HEK293 (cell line): ENCODE measurements around the gene GHITM.

Experiments used
- CTCF ChIA-PET: fragments of 350-600 bp; formaldehyde crosslinking; extraction: SDS; loops from one replicate; lab custom pipeline; 2021; ENCODE audit warnings: antibody characterized with exemption; lab: Yijun Ruan, JAX
- POLR2A ChIA-PET: fragments of 300-600 bp; formaldehyde crosslinking; extraction: SDS; loops from one replicate; lab custom pipeline; 2020; ENCODE audit warnings: antibody characterized with exemption, inconsistent platforms; lab: Yijun Ruan, JAX
- H3K27ac ChIP-seq: fragments of 200-500 bp; sonication (Bioruptor generic); 2 replicates; pipeline ENCODE4 v1.5.1; 2014; ENCODE audit warnings: low read depth, low read length, control low read depth, inconsistent platforms; ENCODE audit errors: extremely low read depth
- H3K36me3 ChIP-seq, 2 experiments: fragments of 200-500 bp in 1 of 2; sonication (Bioruptor generic) in 1 of 2; 1 replicate in 1 of 2; 2 replicates in 1 of 2; pipeline ENCODE4 v1.5.1; 2014 to 2017; ENCODE audit warnings: inconsistent platforms in 2 of 2, low read length in 2 of 2; ENCODE audit not compliant: control insufficient read depth in 2 of 2, insufficient read depth in 1 of 2
- H3K4me1 ChIP-seq: fragments of 200-500 bp; sonication (Bioruptor generic); 2 replicates; pipeline ENCODE4 v1.5.1; 2014; ENCODE audit warnings: mild to moderate bottlenecking, low read length, inconsistent platforms; ENCODE audit not compliant: control insufficient read depth, insufficient read depth
- H3K4me3 ChIP-seq: 2 replicates; pipeline ENCODE4 v1.5.1; 2011; ENCODE audit warnings: low read depth, mild to moderate bottlenecking, control low read depth, low read length, moderate library complexity
- H3K9me3 ChIP-seq: fragments of 200-500 bp; sonication (Bioruptor generic); 2 replicates; pipeline ENCODE4 v1.5.1; 2014; ENCODE audit warnings: low read depth, low read length, inconsistent platforms; ENCODE audit not compliant: control insufficient read depth, insufficient read depth
- EGR2 ChIP-seq: fragments of 450-650 bp; formaldehyde crosslinking; IDR thresholded peaks from 2 replicates; pipeline ENCODE4 v1.5.1; 2016; ENCODE audit warnings: low read depth, missing biosample characterization, missing genetic modification characterization
- IKZF3 ChIP-seq: fragments of 450-650 bp; IDR thresholded peaks from 2 replicates; pipeline ENCODE4 v1.5.0; 2018; ENCODE audit warnings: missing biosample characterization, mild to moderate bottlenecking, missing genetic modification characterization, moderate library complexity
- PRDM1 ChIP-seq: fragments of 450-650 bp; formaldehyde crosslinking; IDR thresholded peaks from 2 replicates; pipeline ENCODE4; 2016; ENCODE audit warnings: missing biosample characterization, missing genetic modification characterization
- RBAK ChIP-seq: fragments of 450-650 bp; formaldehyde crosslinking; IDR thresholded peaks from 2 replicates; pipeline ENCODE4 v1.5.1; 2016; ENCODE audit warnings: missing biosample characterization, missing genetic modification characterization
- SETDB1 ChIP-seq: IDR thresholded peaks from one replicate; pipeline ENCODE4 v1.6.1; 2017; ENCODE audit warnings: mild to moderate bottlenecking, low read length, moderate library complexity, mixed read lengths; ENCODE audit not compliant: insufficient read length
- SP7 ChIP-seq: fragments of 450-650 bp; formaldehyde crosslinking; IDR thresholded peaks from 2 replicates; pipeline ENCODE4 v1.5.1; 2016; ENCODE audit warnings: missing biosample characterization, missing genetic modification characterization
- WT1 ChIP-seq: fragments of 450-650 bp; formaldehyde crosslinking; IDR thresholded peaks from 2 replicates; pipeline ENCODE4 v1.5.1; 2016; ENCODE audit warnings: missing biosample characterization, missing genetic modification characterization
- YY2 ChIP-seq: fragments of 450-650 bp; formaldehyde crosslinking; IDR thresholded peaks from 2 replicates; pipeline ENCODE4 v1.5.1; 2016; ENCODE audit warnings: missing biosample characterization, missing genetic modification characterization
- ZBTB1 ChIP-seq: fragments of 450-650 bp; formaldehyde crosslinking; IDR thresholded peaks from 2 replicates; pipeline ENCODE4 v1.5.1; 2016; ENCODE audit warnings: missing biosample characterization, missing genetic modification characterization
- ZNF223 ChIP-seq: fragments of 450-650 bp; formaldehyde crosslinking; IDR thresholded peaks from 2 replicates; pipeline ENCODE4 v1.5.1; 2016; ENCODE audit warnings: missing biosample characterization, missing genetic modification characterization
- ZNF266 ChIP-seq: fragments of 450-650 bp; formaldehyde crosslinking; IDR thresholded peaks from 2 replicates; pipeline ENCODE4 v1.5.1; 2016; ENCODE audit warnings: missing biosample characterization, missing genetic modification characterization, low read depth
- ZNF341 ChIP-seq: fragments of 450-650 bp; formaldehyde crosslinking; IDR thresholded peaks from 2 replicates; pipeline ENCODE4; 2016; ENCODE audit warnings: low read depth, missing biosample characterization, missing genetic modification characterization
- ZNF510 ChIP-seq: fragments of 450-650 bp; formaldehyde crosslinking; IDR thresholded peaks from 2 replicates; pipeline ENCODE4 v1.5.1; 2018; ENCODE audit warnings: mild to moderate bottlenecking, missing genetic modification characterization, missing biosample characterization; ENCODE audit not compliant: insufficient replicate concordance
- ZNF600 ChIP-seq: fragments of 450-650 bp; formaldehyde crosslinking; IDR thresholded peaks from 2 replicates; pipeline ENCODE4 v1.5.1; 2016; ENCODE audit warnings: missing biosample characterization, missing genetic modification characterization
- ZNF624 ChIP-seq: fragments of 450-650 bp; formaldehyde crosslinking; IDR thresholded peaks from 2 replicates; pipeline ENCODE4 v1.5.1; 2017; ENCODE audit warnings: missing biosample characterization, missing genetic modification characterization
- ZNF629 ChIP-seq: fragments of 450-650 bp; formaldehyde crosslinking; IDR thresholded peaks from 2 replicates; pipeline ENCODE4 v1.5.1; 2017; ENCODE audit warnings: missing biosample characterization, missing genetic modification characterization
- ZNF654 ChIP-seq: fragments of 450-650 bp; formaldehyde crosslinking; IDR thresholded peaks from 2 replicates; pipeline ENCODE4 v1.5.1; 2016; ENCODE audit warnings: low read depth, missing biosample characterization, missing genetic modification characterization
- ZNF768 ChIP-seq: fragments of 450-650 bp; formaldehyde crosslinking; IDR thresholded peaks from 2 replicates; pipeline ENCODE4 v1.5.1; 2018; ENCODE audit warnings: missing biosample characterization, mild to moderate bottlenecking, missing genetic modification characterization
- ZNF792 ChIP-seq: fragments of 450-650 bp; formaldehyde crosslinking; IDR thresholded peaks from 2 replicates; pipeline ENCODE4 v1.5.1; 2016; ENCODE audit warnings: missing biosample characterization, missing genetic modification characterization
- TF ChIP-seq, protein P1 (sequence below): fragments of 450-650 bp; formaldehyde crosslinking; IDR thresholded peaks from 2 replicates; pipeline ENCODE4 v1.5.1; 2016; ENCODE audit warnings: missing biosample characterization, missing genetic modification characterization
- TF ChIP-seq, protein P2 (sequence below): fragments of 450-650 bp; formaldehyde crosslinking; IDR thresholded peaks from 2 replicates; pipeline ENCODE4 v1.5.1; 2016; ENCODE audit warnings: missing biosample characterization, missing genetic modification characterization
- TF ChIP-seq, protein P3 (sequence below): fragments of 450-650 bp; formaldehyde crosslinking; IDR thresholded peaks from 2 replicates; pipeline ENCODE4 v1.5.1; 2016; ENCODE audit warnings: missing biosample characterization, missing genetic modification characterization
- TF ChIP-seq, protein P4 (sequence below): fragments of 450-650 bp; formaldehyde crosslinking; IDR thresholded peaks from 2 replicates; pipeline ENCODE4 v1.5.1; 2016; ENCODE audit warnings: missing biosample characterization, missing genetic modification characterization

GHITM gene

DNA sequence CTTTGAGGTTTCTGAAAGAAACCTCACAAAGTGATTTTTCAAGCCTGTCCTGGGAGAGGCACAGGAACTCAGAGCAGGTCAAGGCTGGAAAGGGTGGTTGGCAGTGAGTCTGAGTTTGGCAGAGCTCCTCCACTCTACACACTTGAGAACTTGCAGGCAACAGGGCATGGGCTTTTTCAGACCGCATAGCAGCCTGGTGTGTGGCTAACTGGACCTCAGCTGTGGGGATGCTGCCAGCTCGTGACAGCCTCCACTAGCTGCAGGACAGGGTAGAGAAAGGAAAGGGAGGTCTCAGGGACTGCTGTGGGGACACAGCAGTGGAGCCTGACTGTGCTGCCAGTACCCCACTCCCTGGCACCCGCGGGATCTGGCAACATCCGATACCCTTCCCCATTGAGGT, 57.6 kb downstream of the GHITM start (continued):
- TF ChIP-seq, protein P1, sequence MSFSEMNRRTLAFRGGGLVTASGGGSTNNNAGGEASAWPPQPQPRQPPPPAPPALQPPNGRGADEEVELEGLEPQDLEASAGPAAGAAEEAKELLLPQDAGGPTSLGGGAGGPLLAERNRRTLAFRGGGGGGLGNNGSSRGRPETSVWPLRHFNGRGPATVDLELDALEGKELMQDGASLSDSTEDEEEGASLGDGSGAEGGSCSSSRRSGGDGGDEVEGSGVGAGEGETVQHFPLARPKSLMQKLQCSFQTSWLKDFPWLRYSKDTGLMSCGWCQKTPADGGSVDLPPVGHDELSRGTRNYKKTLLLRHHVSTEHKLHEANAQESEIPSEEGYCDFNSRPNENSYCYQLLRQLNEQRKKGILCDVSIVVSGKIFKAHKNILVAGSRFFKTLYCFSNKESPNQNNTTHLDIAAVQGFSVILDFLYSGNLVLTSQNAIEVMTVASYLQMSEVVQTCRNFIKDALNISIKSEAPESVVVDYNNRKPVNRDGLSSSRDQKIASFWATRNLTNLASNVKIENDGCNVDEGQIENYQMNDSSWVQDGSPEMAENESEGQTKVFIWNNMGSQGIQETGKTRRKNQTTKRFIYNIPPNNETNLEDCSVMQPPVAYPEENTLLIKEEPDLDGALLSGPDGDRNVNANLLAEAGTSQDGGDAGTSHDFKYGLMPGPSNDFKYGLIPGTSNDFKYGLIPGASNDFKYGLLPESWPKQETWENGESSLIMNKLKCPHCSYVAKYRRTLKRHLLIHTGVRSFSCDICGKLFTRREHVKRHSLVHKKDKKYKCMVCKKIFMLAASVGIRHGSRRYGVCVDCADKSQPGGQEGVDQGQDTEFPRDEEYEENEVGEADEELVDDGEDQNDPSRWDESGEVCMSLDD (tag by site-specific recombination), result no peak
- TF ChIP-seq ZNF654, result no peak

DNA sequence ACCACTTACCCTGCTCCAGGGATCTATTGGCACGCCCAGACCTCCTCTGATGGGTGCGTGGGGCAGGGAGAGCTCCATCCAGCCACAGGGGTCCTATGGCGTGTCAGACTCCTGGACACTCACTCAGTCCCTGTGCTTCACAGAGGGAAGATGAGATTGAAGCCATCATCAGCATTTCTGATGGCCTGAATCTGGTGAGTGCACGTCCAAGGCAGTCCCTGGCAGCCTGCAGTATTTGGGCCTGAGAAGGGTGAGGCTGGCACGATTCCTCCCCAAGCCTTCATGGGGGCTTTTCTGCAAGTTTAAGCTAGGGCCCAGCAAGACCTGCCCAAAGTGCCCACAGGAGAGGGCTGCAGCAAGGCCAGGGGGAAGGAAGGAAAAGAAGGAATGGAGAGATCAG, 58.3 kb downstream of the GHITM start:
- Histone ChIP-seq H3K27ac (no peak overlapping the region), H3K36me3 (no peaks in the 10 kb centered on the region), H3K4me3 (no peak overlapping the region), H3K9me3 (no peaks in the 10 kb centered on the region), H3K4me1 (peaks cover 8% of the 10 kb centered on the region)
- CTCF ChIA-PET, result interaction anchor here (0.9 kb wide), 1 partner anchor 24 kb away, joined by 3 read pairs; the partner anchor contains the start of gene GPR15LG
- TF ChIP-seq ZNF510 (tag by site-specific recombination), result no peak
- TF ChIP-seq ZNF600 (tag by site-specific recombination), result no peak
- no peak for TF ChIP-seq ZNF266
- no peak for TF ChIP-seq PRDM1 (tag by site-specific recombination)
- TF ChIP-seq RBAK (tag by site-specific recombination), result no peak
- TF ChIP-seq ZNF624 (tag by site-specific recombination), result no peak
- no peak for TF ChIP-seq SETDB1
- POLR2A ChIA-PET, result no interaction called here

DNA sequence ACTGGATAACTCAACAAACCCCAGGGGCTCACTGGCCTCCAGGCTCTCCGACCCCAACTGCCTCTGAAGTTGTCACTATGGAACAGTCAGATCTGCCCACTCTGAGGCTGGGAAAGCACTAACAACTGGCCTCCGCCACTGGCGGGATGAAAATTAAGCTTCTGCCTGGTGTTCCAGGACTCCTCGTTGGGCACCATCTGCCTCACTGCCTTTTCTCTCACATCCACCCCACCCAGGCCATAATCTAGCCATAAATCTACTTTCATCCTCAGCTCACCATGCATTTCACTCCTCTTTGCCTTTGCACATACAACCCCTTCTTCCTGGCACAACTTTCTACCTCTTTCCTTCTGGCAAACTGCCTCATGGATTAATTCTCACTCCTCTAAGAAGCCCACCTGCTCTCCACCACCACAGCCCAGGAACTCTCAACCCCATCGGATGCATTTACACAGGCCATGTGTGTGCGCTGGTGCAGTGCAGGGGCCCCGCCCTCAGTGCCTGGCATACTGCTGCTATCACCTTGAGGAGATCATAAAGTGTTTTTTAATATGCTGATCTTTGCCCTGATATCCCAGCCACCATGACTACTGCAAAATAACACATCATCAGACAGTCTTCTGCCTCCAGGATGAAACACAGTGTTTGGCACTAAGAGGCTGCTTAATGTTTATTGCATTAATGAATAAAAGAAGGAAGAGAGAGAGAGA, 59.1 kb downstream of the GHITM start:
- POLR2A ChIA-PET, result no interaction called here
- Histone ChIP-seq H3K4me3 (no peak overlapping the region), H3K27ac (no peak overlapping the region), H3K36me3 (no peaks in the 10 kb centered on the region), H3K4me1 (peaks cover 8% of the 10 kb centered on the region), H3K9me3 (no peaks in the 10 kb centered on the region)
- CTCF ChIA-PET, result interaction anchor here (0.7 to 1.0 kb wide), 2 partner anchors 10 to 100 kb away, joined by 3 to 5 read pairs; no protein-coding TSS in a partner anchor
- TF ChIP-seq EGR2, result no peak
- TF ChIP-seq YY2 (tag by site-specific recombination), result no peak
- no peak for TF ChIP-seq ZNF223
- TF ChIP-seq IKZF3 (tag by site-specific recombination), result no peak
- TF ChIP-seq, protein P2, sequence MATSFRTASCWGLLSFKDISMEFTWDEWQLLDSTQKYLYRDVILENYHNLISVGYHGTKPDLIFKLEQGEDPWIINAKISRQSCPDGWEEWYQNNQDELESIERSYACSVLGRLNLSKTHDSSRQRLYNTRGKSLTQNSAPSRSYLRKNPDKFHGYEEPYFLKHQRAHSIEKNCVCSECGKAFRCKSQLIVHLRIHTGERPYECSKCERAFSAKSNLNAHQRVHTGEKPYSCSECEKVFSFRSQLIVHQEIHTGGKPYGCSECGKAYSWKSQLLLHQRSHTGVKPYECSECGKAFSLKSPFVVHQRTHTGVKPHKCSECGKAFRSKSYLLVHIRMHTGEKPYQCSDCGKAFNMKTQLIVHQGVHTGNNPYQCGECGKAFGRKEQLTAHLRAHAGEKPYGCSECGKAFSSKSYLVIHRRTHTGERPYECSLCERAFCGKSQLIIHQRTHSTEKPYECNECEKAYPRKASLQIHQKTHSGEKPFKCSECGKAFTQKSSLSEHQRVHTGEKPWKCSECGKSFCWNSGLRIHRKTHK (tag by site-specific recombination), result no peak
- no peak for TF ChIP-seq ZBTB1 (tag by site-specific recombination)
- TF ChIP-seq, protein P3, sequence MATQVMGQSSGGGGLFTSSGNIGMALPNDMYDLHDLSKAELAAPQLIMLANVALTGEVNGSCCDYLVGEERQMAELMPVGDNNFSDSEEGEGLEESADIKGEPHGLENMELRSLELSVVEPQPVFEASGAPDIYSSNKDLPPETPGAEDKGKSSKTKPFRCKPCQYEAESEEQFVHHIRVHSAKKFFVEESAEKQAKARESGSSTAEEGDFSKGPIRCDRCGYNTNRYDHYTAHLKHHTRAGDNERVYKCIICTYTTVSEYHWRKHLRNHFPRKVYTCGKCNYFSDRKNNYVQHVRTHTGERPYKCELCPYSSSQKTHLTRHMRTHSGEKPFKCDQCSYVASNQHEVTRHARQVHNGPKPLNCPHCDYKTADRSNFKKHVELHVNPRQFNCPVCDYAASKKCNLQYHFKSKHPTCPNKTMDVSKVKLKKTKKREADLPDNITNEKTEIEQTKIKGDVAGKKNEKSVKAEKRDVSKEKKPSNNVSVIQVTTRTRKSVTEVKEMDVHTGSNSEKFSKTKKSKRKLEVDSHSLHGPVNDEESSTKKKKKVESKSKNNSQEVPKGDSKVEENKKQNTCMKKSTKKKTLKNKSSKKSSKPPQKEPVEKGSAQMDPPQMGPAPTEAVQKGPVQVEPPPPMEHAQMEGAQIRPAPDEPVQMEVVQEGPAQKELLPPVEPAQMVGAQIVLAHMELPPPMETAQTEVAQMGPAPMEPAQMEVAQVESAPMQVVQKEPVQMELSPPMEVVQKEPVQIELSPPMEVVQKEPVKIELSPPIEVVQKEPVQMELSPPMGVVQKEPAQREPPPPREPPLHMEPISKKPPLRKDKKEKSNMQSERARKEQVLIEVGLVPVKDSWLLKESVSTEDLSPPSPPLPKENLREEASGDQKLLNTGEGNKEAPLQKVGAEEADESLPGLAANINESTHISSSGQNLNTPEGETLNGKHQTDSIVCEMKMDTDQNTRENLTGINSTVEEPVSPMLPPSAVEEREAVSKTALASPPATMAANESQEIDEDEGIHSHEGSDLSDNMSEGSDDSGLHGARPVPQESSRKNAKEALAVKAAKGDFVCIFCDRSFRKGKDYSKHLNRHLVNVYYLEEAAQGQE (tag by site-specific recombination), result no peak
- no peak for TF ChIP-seq ZNF341
- TF ChIP-seq SP7 (tag by site-specific recombination), result no peak
- TF ChIP-seq, protein P4, sequence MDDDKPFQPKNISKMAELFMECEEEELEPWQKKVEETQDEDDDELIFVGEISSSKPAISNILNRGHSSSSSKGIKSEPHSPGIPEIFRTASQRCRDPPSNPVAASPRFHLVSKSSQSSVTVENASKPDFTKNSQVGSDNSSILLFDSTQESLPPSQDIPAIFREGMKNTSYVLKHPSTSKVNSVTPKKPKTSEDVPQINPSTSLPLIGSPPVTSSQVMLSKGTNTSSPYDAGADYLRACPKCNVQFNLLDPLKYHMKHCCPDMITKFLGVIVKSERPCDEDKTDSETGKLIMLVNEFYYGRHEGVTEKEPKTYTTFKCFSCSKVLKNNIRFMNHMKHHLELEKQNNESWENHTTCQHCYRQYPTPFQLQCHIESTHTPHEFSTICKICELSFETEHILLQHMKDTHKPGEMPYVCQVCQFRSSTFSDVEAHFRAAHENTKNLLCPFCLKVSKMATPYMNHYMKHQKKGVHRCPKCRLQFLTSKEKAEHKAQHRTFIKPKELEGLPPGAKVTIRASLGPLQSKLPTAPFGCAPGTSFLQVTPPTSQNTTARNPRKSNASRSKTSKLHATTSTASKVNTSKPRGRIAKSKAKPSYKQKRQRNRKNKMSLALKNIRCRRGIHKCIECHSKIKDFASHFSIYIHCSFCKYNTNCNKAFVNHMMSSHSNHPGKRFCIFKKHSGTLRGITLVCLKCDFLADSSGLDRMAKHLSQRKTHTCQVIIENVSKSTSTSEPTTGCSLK (tag by site-specific recombination), result no peak
- no peak for TF ChIP-seq ZNF629
- no peak for TF ChIP-seq WT1
- no peak for TF ChIP-seq ZNF792 (tag by site-specific recombination)
- TF ChIP-seq ZNF768, result no peak
